ENCODE data around the gene MEMO1.
"Not testable (repeated sequence)": the region's sequence is repeated elsewhere in the genome, so short reads cannot be mapped to it uniquely, and the experiment has no call there.

MEMO1 gene

GRCh38 chr2:32010670-32011484 is at the start of gene MEMO1:
Gene MEMO1 (minus strand): TSS chr2:32011008. CDS start chr2:32010247, 761 bp downstream.
- peak; percentile 98 for DNase-seq

GRCh38 chr2:32060266-32060665 is 49.5 kb upstream of the MEMO1 start:
- no peak for DNase-seq

GRCh38 chr2:32058130-32058529 is 47.3 kb upstream of the MEMO1 start:
- DNase-seq, result no peak

DNA sequence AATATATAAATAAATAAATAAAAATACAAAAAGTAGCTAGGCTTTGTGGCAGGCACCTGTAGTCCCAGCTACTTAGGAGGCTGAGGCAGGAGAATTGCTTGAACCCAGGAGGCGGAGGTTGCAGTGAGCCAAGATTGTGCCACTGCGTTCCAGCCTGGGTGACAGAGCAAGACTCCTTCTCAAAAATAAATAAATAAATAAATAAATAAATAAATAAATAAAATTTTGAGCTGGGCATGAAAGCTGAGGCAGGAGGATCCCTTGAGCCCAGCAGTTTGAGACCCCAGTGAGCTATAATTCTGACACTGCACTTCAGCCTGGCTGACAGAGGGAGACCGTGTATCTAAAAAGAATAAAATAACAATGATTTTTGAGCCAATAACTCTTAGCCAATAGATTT is 43.8 kb upstream of the MEMO1 start:
- not testable (repeated sequence) for DNase-seq

DNA sequence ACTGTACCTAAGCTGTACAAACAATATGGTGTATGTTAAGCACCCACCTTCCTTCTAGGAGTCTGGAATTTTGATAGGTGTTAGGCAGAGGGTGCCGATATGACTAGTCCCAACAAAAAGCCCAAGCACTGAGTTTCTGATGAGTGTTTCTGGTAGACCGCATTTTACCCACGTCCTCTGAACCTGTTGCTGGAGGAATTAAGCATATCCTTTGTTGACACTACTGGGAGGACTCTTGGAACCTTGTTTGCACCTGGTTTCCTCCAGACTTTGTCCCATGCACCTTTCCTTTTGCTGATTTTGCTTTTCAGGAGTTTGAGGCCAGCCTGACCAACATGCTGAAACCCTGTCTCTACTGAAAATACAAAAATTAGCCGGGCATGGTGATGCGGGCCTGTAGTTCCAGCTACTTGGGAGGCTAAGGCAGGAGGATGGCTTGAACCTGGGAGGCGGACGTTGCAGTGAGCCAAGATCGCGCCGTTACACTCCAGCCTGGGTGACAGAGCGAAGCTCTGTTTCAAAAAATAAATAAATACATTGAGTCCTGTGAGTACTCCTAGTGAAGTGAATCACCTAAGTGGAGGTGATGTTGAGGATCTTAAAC is 41.1 kb upstream of the MEMO1 start:
- no peak for DNase-seq

- DNase-seq, result no peak
Measured at GRCh38 chr2:32043561-32043960, 32.8 kb upstream of the MEMO1 start.

DNA sequence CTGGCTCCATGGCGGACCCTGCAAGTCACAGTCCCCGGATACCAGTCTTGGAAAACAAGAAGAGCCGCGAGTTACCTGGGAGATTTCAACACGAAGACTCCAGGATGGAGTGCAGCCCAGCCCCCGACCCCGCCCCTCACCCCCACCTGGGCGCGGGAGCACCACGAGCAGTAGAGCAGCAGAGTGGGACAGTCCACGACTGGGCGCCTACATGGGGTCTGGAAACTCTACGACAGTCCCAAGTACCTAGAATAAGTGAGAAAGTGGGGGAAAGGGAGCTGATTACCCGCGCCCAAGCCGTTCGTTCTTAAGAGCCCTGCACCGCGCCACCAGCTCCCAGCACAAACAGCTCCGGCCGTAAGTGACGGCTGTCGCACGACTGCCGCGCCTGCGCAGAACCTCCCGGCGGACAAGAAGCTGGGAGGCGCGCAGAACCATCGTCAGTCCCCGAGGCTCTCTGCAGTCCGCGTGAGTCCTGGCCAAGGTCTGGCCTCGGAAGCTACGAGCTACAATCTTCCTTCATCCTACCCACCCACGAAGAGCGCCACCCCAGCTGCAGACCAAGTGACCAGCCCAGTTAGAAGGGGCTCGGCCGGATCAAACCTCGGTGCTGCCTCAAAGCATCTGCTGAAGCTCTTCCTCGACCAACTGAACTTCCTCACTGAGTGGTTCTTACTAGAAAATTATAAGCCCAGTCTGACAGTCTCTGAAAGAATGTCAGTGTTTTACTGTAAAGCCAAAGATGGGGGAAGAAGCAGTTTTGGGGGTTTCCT is 28.8 kb upstream of the MEMO1 start, which contains the start of gene DPY30:
Gene DPY30, minus strand, starts transcription at position 359 of the 773 bp plus-strand sequence. Its CDS starts 349 bp downstream, at position 10.
- peak; percentile 97 for DNase-seq

GRCh38 chr2:32034198-32034887 is 23.5 kb upstream of the MEMO1 start:
- not testable (repeated sequence) for DNase-seq

GRCh38 chr2:32018789-32019482 is 8.1 kb upstream of the MEMO1 start:
- not testable (repeated sequence) for DNase-seq

- no peak for DNase-seq
Measured at GRCh38 chr2:32012872-32013271, 2.1 kb upstream of the MEMO1 start.

DNA sequence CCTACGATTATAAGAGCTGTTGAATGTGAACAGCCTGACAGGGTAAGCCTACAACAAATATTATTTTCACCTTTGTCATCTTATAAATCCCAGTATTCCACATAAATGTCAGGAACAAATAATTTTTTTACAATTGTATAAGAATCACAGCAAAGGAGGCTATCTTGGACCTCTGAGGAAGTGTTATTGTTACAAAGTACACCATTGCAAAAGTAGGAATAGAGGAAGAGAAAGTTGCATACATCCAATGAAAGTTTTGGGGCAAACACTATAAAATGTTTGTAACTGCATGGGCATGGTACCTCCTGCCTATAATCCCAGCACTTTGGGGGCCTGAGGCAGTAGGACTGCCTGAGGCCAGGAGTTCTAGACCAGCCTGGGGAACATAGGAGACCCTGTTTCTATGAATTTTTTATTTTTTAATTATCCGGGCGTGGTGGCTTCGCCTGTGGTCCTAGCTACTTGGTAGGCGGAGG is 715 bp upstream of the MEMO1 start:
- no peak for DNase-seq

DNA sequence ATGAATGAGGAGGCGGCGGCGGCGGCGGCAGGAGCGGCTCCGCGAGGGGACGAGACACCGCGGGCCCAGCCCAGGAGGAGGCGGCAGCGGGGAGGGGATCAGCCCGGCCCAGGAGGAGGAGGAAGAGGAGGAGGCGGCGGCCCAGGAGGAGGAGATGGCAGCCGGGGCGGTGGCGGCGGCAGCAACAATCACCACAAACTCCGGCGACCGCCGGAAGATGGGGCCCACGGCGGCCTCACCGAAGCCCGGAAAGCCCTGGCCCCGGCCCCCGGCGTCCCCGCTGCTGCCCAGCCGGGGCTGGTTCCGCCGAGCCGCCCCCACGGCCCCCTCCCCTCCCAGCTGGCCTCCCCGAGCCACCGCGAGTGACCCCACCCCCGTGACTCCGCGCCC is 533 bp downstream of the MEMO1 start:
- DNase-seq, result peak; percentile 68

DNA sequence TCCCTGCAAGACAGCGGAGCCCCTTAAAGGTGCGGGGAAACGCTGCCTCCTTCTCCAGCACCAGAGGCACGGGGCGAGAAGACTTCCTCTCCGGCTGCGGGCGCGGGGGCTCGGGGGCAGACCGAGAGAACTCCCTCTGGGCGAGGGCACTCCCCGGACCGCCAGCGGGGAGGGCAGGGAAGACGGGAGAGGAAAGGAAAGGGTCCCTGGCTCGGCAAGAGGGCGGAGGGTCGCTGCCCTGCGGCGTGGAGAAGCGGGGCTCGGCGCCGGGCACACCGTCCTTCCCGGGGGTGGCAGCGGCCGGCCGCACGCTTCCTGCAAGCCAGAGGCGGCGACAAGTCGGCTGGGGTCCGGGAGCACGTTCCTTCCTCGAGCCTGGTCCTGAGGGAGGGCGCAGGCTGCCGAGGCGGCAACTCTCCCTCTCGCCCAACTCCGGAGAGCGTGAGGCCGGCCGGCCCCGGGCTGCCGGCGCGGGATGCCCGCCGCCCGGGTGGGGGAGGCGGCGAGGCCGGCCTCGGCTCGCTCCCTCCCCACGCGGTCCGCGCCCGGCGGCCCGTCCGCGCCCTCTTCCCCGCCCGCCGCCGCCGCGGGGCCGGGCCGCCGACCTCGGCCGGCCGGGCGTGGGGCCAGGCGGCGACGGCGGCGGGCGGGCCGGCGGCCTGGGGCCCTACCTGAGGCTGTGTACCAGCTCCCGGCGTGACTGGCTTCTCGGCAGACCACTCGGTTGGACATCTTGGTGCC is 1.1 kb downstream of the MEMO1 start:
- peak; percentile 67 for DNase-seq

DNA sequence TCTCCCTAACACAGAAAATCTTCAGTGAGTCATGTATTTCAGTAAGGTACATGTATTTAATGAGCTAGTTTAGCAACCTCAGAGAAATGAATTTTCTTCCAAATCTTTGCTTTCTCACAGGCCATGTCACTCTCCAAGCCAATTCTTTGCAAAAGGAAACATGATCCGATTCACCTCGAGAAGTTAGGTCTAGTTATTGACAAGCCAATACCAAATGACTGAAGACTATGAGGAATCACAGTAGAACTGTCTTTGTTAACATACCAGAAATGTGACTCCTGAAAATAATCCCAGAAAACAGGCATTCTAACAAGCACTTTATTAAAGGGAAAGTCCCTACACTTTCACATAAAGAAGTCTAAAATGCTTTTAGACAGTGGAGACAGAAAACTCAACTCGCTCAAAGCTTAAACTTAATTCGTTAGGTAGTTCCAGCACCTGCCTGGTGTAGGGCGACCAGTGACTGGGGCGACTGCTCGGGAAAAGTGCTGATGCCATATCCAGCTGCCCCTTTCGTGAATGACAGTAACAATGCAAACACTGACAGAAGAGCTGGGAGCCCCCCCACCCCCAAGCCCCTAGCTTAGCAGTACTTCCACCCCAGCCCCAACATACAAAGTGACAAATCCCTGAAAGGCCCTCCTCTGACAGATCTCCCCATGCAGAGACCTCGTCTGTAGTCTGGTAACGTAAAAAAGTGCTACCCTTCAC is 1.8 kb downstream of the MEMO1 start:
- DNase-seq, result no peak

DNA sequence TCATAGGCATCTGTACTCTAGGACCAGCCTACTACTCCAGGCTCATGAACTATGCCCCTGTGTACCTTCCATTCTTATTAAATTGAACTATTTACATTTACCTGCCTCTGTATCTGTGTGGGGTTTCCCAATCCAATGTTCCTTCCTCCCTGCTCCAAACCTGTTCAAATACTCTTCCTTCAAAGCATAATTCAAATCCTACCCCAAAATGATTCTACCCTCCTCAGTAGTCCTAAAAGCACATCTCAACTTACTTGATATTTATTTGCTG is 3.8 kb downstream of the MEMO1 start:
- no peak for DNase-seq

DNA sequence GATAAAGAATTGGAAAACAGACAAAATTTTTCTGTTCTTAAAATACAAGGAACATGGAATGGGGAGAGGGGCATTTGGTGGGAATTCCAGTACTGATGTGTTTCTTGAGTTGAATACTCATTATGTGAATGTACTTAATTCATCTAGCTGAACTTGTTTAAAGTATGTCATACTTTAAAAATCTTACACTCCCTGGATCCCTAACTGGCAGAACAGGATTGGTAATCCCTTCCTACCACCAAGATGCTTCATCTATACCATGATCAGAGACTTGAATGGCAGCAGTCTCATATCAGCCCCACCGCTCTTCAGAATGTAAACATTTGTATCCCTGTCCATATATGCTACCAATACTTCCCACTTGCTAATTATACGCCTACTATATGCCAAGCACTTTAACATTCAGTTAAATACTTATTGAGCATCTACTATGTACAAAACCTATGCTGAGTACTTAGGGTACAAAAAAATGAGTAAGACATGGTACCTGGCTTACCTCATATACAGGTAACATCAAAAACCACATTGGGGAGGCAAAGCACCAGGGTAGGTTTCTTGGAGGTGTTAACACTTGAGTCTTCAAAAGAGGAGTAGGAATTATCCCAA is 5.3 kb downstream of the MEMO1 start:
- no peak for DNase-seq

- no peak for DNase-seq
Measured at GRCh38 chr2:32003791-32004190, 7.0 kb downstream of the MEMO1 start.

GRCh38 chr2:32002406-32002805 is 8.4 kb downstream of the MEMO1 start:
- no peak for DNase-seq

DNA sequence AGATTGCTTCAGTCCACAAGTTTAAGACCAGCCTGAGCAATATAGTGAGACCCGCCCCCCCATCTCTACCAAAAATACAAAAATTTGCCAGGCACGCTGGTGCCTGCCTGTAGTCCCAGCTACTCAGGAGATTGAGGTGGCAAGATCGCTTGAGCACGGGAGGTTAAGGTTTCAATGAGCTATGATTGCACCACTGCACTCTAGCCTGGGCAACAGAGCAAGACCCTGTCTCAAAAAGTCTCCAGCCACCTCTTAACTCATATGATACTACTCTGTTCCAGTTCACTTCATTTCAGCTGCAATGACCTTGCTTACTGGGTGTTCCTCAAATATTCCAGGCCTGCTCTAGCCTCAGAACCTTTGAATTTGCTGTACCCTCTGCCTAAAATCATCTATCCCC is 11.4 kb downstream of the MEMO1 start:
- DNase-seq, result no peak

GRCh38 chr2:31998731-31999383 is 12.0 kb downstream of the MEMO1 start:
- DNase-seq, result no peak
